Psoas muscle (tissue), 8 donors: Measurements from ENCODE around the gene KPNA6. TPM values are rescaled to one million over a fixed set of nuclear protein-coding genes. Genes with fewer than 3 reads are reported as not detected.

ENCODE experiments used
- ATAC-seq, 4 donors: fragments of 200-7000 bp; cut with Tn5 transposase; one replicate each; pipeline ENCODE4 v1.9.1; 2020; ENCODE audit warnings: moderate library complexity in 3 of 4, mild to moderate bottlenecking in 2 of 4
- DNase-seq, 2 donors: peaks; one replicate each; pipeline ENCODE4 v3.0.0-alpha.2; 2020
- H3K27ac ChIP-seq: fragments of 200-600 bp; one replicate; pipeline ENCODE4 v1.8.0; 2022
- H3K27me3 ChIP-seq, 3 donors: fragments of 200-600 bp in 1 of 3; one replicate each; pipeline versions ENCODE4 v1.6.1 to v1.8.0; 2013 to 2022; ENCODE audit warnings: low read length in 2 of 3, mild to moderate bottlenecking in 2 of 3, moderate library complexity in 1 of 3; ENCODE audit not compliant: insufficient read depth in 3 of 3
- H3K36me3 ChIP-seq, 2 donors: fragments of 200-600 bp in 1 of 2; one replicate each; pipeline versions ENCODE4 v1.6.1 to v1.8.0; 2013 to 2022; ENCODE audit warnings: low read depth in 1 of 2, mild to moderate bottlenecking in 1 of 2, moderate library complexity in 1 of 2; ENCODE audit not compliant: insufficient read depth in 1 of 2
- H3K4me1 ChIP-seq: fragments of 200-600 bp; one replicate; pipeline ENCODE4 v1.8.0; 2022
- H3K4me3 ChIP-seq: fragments of 200-600 bp; one replicate; pipeline ENCODE4 v1.8.0; 2022; ENCODE audit warnings: mild to moderate bottlenecking
- H3K9me3 ChIP-seq: fragments of 200-600 bp; one replicate; pipeline ENCODE4 v1.8.0; 2022
- CTCF ChIP-seq: fragments of 200-600 bp; IDR thresholded peaks from one replicate; pipeline ENCODE4 v1.8.0; 2022; ENCODE audit warnings: antibody characterized with exemption
- WGBS, 3 donors: extraction: QIAGEN DNeasy Blood & Tissue Kit; methylation state at CpG; one replicate each; pipeline versions ENCODE4 v1.1.6 to v1.1.7; 2013; 5-methylcytosine and 5-hydroxymethylcytosine counted together
- intact Hi-C, 2 donors: fragments of 100-400 bp; cut with DNase I; formaldehyde crosslinking; loops; one replicate each; pipeline versions ENCODE4 v1.11.0 to v1.14.2; 2022
- polyA plus RNA-seq, 3 donors: library from polyadenylated mRNA; stranded (reverse); fragments of 200-250 nt; gene quantifications; one replicate each; pipeline ENCODE4 v1.2.3, GENCODE V29; 2013
- total RNA-seq, 4 donors: library from RNA; stranded (reverse); fragmentation: NEBNext Ultra II Directional in 2 of 4; extraction: Animal tissue kit (Norgen Biotek cat#: 25700) in 2 of 4; gene quantifications; one replicate each; pipeline versions ENCODE4 v1.2.1 to v1.2.4, GENCODE V29; 2021 to 2023
- donor health status: healthy with polysubstance abuse.
- donor health status: DM: no; HTN: no; CAD: no; lungs with moderate emphysema.
- donor health status: Bipolar disorder and iron deficiency.
- donor health status: healthy.
- donor health status: DM: yes; HTN: yes; CAD: no.
- donor health status: DM: no; HTN: no; CAD: no.
- donor health status: DM: no; HTN: no; CAD: no.
- donor health status: DM: yes; HTN: yes; CAD: no.

KPNA6 gene
- total and polyA plus RNA-seq, 7 donors = 13.4 to 98.3 (median 67.4) TPM

GRCh38 chr1:32066489-32066873 lies 41.4 kb upstream of the KPNA6 start:
- H3K27ac ChIP-seq = peak overlapping the region; percentile 37
- no peak overlapping the region for H3K4me3 ChIP-seq
- H3K27me3 ChIP-seq = no peaks in the 10 kb centered on the region
- H3K4me1 ChIP-seq = peaks cover 25% of the 10 kb centered on the region
- TF ChIP-seq CTCF = no peak
- no peaks in the 10 kb centered on the region for H3K9me3 ChIP-seq
- peaks cover 0 to 2% of the 10 kb centered on the region in 2 donors for H3K36me3 ChIP-seq
- intact Hi-C loops = no loop called here
- 5 to 13% (median 7%) methylated on average over 4 of the region's 4 CpGs for WGBS, 3 donors
- DNase-seq = peak in 1 of 2 donors; percentile 29
- ATAC-seq = peak; percentile 6 to 15 (median 12)

GRCh38 chr1:32068957-32069588 lies 38.8 kb upstream of the KPNA6 start:
- Histone ChIP-seq H3K4me3 (no peak overlapping the region), H3K4me1 (peaks cover 20% of the 10 kb centered on the region), H3K27me3 (no peaks in the 10 kb centered on the region), H3K9me3 (no peaks in the 10 kb centered on the region), H3K36me3 (no peaks in the 10 kb centered on the region), H3K27ac (no peak overlapping the region)
- no peak for TF ChIP-seq CTCF
- ATAC-seq = no peak
- WGBS, 3 donors = 67 to 83% (median 68%) methylated on average over 5 of the region's 5 CpGs
- DNase-seq = no peak
- intact Hi-C loops = no loop called here

- H3K27me3 ChIP-seq = no peaks in the 10 kb centered on the region
- no peaks in the 10 kb centered on the region for H3K9me3 ChIP-seq
- H3K36me3 ChIP-seq = peaks cover 0 to 23% of the 10 kb centered on the region in 2 donors
- TF ChIP-seq CTCF = no peak
- ATAC-seq = no peak
- peak overlapping the region; percentile 70 for H3K4me3 ChIP-seq
- peak overlapping the region; percentile 81 for H3K27ac ChIP-seq
- 13 to 17% (median 15%) methylated on average over 12 to 14 of the region's 14 CpGs for WGBS, 3 donors
- H3K4me1 ChIP-seq = peaks cover 14% of the 10 kb centered on the region
- no peak for DNase-seq
- intact Hi-C loops = loop anchor here (2.0 kb wide), 1 partner anchor 35 kb away; no protein-coding TSS in a partner anchor
Measured at GRCh38 chr1:32071758-32072621, 35.9 kb upstream of the KPNA6 start.

- DNase-seq (peak; percentile 96 to 98), ATAC-seq (peak; percentile 94 to 96 (median 94))
- Histone ChIP-seq H3K27me3 (no peaks in the 10 kb centered on the region), H3K4me3 (peak within 1 kb of the TSS; percentile 70), H3K4me1 (peaks cover 14% of the 10 kb centered on the region), H3K9me3 (no peaks in the 10 kb centered on the region), H3K36me3 (peaks cover 0 to 31% of the 10 kb centered on the region in 2 donors), H3K27ac (peak within 1 kb of the TSS; percentile 81)
- intact Hi-C loops = loop anchor here (2.0 kb wide), 1 partner anchor 34 kb away; no protein-coding TSS in a partner anchor
- WGBS, 3 donors = 0 to 1% (median 0%) methylated on average over 56 to 67 of the region's 67 CpGs
- no peak for TF ChIP-seq CTCF
Measured at GRCh38 chr1:32072622-32073298, 35.1 kb upstream of the KPNA6 start, which contains the start of gene TMEM39B. TSS of gene TMEM39B (plus strand) at chr1:32072939. CDS start at chr1:32073048, 109 bp downstream.
